NCI-H2171 treated with DMSO at 0.1 percent for 48 hours (cell line): ENCODE data around the gene MRGPRG.
"Not testable (repeated sequence)": the region's sequence is repeated elsewhere in the genome, so short reads cannot be mapped to it uniquely, and the experiment has no call there.

Experiments
- DNase-seq: peaks from one replicate; lab custom pipeline; 2025; lab: John Stamatoyannopoulos, UW

MRGPRG gene

GRCh38 chr11:3176487-3176886, 42.1 kb downstream of the MRGPRG start:
- no peak for DNase-seq

GRCh38 chr11:3175194-3175593, 43.4 kb downstream of the MRGPRG start:
- DNase-seq, result no peak

DNA sequence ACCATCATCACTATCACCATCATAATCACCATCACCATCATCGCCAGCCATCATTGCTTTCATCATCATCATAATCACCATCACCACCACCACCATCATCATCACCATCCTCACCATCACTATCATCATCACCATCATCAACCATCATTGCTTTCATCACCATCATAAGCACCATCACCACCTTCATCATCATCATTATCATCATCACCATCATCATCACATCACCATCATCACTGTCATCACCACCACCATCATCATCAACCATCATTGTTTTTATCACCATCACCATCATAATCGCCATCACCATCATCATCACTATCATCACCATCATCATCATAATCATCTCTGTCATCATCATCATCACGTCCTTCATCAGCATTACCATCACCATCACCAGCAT, 44.2 kb downstream of the MRGPRG start:
- no peak for DNase-seq

GRCh38 chr11:3173795-3174194, 44.8 kb downstream of the MRGPRG start:
- no peak for DNase-seq

GRCh38 chr11:3171931-3172560, 46.6 kb downstream of the MRGPRG start:
- no peak for DNase-seq

- DNase-seq, result no peak
Observed at GRCh38 chr11:3170756-3171650, 47.6 kb downstream of the MRGPRG start.

GRCh38 chr11:3170044-3170755, 48.4 kb downstream of the MRGPRG start:
- DNase-seq, result no peak

DNA sequence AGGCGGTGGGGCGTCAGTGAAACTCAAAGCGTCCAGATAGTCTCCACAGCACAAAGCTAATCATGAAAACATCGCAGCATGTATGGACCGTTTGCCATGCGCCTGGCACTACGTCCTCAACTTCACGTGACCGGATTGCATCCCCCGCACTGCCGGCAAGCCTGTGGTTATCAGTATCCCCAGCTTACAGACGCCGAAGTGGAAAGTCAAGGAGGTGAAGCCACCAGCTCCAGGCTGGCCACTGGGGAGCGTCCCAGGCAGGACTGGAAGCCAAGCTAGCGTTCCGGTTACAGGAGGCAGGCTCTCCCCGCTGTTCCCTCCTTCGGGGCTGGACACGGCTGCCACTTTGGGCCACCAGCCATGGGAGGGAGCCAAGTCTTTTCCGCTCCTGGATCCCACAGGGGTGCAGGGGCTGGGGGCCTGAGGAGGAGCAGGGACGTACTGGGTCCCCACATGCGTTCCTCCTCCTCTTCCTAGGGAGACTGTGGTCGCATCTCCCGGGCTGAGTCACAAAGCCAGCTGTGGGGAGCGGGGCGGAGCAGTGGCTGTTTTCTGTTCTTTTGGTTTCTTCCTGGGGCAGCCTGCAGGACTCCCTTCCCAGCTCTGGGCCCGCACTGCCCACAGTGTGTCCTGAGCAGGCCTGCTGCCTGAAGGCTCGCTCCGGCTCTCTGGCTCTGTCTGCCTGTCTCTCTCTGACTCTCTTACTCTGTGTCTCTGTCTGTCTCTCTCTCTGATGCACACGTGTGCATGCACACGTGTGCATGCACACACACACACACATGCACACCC, 49.2 kb downstream of the MRGPRG start:
- no peak for DNase-seq

DNA sequence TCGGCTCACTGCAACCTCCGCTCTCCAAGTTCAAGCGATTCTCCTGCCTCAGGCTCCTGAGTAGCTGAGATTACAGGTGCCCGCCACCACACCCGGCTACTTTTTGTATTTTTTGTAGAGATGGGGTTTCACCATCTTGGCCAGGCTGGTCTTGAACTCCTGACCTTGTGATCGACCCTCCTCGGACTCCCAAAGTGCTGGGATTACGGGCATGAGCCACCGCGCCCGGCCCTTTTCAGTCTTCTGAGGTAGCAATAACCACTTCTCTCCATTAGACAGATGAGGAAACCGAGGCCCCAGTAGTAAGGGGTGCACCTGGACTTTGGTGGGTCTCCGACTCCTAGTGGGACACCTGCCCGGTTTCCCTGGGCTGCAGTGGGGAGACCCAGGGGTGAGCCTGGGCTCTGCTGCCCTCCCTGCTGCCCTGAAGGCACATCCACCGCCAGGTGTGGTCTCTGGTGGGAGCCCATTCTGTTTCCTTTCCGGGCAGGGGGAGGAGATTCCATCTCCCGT, 49.8 kb downstream of the MRGPRG start:
- not testable (repeated sequence) for DNase-seq
